NCI-H345 treated with DMSO at 0.1 percent for 48 hours (cell line): ENCODE measurements around the gene SETDB2.
A peak's percentile ranks its signal among the peaks of the same experiment; 100 is the strongest.

Source experiments
- DNase-seq: peaks from one replicate; lab custom pipeline; 2025; ENCODE audit not compliant: unreplicated experiment; lab: John Stamatoyannopoulos, UW

SETDB2 gene, protein sequence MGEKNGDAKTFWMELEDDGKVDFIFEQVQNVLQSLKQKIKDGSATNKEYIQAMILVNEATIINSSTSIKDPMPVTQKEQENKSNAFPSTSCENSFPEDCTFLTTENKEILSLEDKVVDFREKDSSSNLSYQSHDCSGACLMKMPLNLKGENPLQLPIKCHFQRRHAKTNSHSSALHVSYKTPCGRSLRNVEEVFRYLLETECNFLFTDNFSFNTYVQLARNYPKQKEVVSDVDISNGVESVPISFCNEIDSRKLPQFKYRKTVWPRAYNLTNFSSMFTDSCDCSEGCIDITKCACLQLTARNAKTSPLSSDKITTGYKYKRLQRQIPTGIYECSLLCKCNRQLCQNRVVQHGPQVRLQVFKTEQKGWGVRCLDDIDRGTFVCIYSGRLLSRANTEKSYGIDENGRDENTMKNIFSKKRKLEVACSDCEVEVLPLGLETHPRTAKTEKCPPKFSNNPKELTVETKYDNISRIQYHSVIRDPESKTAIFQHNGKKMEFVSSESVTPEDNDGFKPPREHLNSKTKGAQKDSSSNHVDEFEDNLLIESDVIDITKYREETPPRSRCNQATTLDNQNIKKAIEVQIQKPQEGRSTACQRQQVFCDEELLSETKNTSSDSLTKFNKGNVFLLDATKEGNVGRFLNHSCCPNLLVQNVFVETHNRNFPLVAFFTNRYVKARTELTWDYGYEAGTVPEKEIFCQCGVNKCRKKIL

DNA sequence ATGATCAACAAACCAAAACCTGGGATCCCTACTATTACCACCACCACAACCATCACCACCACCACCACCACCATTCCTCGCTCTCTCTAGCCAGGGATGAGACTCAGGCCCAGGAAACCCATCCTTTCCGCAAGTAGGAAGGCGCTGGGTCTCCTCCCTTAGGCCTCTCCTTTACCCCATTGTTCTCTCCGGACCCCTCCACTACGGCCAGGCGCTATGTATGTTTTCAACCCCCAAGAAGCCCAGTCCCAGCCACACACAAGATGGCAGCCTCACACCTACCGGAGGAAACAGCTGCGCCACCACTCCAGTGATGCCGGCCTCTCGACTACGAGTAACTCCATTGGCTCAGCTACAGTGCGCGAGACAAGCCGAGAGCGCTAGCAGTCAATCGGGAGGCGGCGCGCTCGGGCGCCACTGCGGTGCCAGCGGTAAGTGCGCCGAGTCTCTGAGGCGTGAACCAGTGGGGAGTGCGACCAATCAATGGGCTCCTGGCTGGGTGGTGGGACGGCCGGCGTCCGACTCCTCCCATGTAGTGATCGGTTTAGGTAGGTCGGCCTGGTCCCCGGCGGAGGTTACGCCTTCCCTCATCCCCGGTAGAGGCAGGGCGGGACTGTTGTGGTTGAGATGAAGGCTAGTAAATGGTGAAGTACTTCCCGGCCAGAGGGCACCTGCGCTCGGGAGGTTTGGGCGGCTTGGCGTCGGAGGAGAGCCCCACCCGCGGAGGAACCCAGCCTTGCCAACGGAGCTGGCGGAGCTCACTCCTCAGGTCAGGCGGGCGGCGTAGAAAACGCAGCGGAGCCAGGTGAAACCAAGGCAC, at the start of gene SETDB2, which contains the start of gene CAB39L:
Gene SETDB2, plus strand, starts transcription at position 571 of the 820 bp plus-strand sequence. CDS start 7,620 bp downstream, outside the sequence.
Gene CAB39L, minus strand, starts transcription at position 361 of the 820 bp plus-strand sequence. CDS start 61,154 bp downstream, outside the sequence.
- peak; percentile 49 for DNase-seq

DNA sequence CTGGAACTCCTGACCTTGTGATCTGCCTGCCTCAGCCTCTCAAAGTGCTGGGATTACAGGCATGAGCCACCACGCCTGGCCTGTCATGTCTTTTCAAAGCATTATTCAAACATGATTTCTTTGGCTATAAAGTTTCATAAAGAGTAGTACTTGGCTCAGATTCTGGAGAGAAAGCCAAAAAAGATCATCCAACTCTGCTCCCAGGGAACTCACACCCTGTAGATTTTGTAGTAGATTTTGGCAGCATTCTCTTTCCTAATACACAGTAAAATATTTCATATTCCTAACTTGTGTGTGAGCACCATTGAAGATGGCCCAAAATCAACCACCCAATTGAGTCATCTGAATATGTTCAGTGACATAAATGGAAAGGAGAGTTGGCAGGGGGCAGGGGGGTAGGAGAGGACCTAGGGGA, 48.6 kb upstream of the SETDB2 start:
- no peak for DNase-seq

DNA sequence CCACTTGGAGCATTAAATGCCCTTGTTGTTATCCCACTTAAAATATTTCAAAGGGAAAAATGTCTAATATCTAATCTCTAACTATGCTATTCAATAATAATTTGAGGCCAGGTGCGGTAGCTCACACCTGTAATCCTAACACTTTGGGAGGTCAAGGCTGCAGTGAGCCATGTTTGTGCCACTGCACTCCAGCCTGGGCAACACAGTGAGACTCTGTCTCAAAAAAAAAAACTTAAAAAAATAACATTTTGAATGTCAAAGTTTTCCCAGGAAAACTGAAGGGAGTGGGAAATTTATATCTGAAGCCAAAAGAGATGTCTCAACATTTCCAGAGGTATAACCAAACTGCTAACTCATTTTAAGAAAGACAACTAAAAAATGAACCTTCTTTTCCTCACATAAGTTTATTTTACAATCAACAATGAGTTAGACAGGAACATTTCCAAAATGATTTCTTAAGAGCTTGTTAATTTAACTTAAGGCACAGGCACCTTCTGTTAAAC, 48.1 kb upstream of the SETDB2 start:
- no peak for DNase-seq

DNA sequence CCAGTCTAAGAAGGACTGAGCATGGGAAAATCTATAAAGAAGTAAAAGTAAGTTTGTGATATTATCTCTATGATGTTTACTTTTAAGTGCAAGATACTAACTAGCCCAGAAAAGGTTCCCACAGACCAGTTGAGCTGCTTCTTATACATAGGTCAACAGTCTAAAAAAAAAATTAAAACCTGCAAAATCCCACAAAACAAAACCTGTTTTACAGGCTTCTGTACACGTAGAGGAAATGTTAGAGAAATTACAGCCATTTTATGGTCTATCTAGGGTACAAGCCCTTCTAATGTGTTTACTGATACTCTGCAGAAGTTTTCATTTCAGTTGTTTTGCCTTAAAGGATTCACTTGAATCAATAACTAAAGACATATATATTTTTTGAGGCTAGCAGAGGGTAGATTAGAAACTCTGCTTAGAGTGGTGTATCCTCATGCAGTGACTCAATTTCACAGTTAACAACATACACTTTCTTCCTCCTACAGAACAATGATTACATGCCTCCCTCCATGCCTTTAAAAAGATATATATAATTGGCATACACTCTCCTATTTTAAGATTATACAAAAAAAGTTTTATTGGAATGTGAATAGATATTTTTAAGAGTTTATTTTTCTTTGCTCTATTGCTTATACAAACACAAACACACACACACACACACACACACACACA, 44.1 kb upstream of the SETDB2 start:
- DNase-seq: no peak

DNA sequence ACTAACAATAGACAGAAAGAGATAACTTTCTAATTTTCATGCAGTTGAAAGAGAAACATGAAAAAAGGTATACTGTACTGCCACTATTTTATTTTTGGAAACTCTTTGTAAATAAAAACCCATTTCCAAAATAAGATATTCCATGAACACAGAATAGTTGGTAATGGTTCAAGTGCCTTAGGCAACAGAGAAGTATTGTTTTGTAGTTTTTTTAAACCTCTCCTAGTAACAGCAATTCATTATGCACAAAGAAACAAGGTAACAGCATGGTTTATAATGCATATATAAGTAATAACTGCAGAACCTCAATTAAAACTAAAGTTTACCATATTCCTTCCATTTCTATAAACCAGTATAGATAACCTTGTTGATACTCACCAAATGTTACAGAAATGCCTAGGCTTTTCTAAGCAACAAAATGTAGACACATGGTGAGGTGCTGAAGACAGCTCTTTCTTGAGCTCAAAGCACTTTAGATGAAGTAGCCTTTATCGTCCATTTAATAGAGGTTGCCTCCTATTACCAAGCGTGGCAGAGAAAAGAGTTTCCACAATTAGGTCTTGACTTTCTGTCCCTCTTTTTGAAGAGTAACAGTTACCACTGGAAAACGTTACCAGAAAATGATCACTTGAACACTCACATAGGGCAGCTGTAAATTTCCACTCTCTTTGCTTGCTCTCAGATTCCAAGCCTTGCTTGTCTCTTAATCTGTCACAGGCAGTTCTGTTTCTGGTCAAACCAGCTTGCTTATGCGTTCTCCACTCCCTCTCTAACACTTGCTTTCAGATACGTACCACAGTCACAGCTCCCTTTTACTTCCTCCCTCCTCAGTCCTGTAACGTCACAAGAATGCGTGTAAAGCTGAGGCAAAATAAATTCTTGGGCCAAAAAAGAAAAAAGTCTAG, 43.1 kb upstream of the SETDB2 start:
- no peak for DNase-seq

DNA sequence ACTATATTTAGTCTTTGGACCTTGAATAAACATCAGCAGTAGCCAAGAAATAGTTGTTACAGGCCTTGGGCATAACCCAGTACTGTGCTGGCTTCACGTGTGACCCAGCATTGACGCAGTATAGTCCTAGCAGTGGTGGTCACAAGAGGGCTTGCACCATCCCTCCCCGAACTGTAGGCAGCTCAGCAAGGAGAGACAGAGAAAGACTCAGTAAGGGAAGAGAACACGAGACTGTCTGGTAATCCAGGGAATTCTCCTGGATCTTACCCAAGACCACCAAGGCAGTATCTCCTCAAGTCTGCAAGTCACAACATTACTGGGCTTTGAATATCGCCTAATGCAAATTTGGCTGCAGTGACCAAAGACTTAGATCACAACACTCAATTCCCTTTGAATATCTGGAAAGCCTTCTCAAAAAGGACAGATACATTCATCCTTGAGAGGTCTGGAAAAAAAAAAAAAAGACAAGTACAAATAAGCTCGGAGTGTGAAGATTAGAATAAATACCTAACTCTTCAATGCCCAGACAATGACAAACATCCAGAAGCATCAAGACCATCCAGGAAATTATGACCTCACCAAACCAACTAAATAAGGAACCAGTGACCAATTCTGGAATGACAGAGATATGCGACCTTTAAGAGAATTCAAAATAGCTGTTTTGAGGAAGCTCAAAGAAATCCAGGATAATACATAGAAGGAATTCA, 39.9 kb upstream of the SETDB2 start:
- no peak for DNase-seq

DNA sequence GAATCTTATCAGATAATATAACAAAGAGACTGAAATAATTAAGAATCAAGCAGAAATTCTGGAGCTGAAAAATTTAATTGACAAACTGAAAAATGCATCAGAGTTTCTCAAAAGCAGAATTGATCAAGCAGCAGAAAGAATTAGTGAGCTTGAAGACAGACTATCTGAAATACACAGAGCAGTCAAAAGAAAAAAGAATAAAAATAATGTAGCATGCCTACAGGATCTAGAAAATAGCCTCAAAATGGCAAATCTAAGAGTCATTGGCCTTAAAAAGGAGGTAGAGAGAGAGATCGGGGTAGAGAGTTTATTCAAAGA, 39.4 kb upstream of the SETDB2 start:
- no peak for DNase-seq

DNA sequence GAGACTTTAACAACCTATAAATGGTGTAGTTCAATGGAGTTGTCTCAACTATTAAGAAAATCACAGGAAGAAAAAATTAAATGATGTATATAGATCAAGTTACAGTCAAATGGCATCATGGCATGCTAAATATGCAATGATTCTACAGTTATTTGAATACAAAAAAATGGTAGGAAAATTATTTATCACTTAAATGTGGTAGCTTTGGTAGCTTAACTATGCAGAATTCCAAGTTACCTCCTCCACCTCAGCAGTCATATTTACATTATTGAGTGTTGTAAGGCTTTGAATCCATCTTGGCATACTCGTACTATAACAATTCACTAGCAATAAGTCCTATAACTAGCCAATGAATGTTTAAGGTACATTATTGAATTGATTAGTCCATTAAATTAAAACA, 37.0 kb upstream of the SETDB2 start:
- DNase-seq: no peak

DNA sequence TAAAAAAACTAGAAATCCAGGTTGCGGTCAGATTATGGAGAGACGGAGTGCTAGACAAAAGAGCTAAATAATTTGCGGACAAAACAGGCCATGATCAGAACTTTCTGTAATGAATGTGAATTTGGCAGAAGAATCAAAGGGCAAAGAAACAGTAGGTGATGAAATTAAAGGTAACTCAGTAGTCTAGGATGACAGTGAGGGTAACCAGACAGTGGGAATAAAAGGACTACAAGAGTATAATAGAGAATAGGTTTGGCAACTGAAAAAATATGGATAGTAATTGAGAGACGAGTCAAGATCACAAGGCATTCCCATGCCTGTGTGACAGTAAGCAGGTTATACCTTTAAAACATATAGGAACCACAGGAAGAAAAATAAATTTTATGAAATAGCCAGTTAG, 36.1 kb upstream of the SETDB2 start:
- no peak for DNase-seq

DNA sequence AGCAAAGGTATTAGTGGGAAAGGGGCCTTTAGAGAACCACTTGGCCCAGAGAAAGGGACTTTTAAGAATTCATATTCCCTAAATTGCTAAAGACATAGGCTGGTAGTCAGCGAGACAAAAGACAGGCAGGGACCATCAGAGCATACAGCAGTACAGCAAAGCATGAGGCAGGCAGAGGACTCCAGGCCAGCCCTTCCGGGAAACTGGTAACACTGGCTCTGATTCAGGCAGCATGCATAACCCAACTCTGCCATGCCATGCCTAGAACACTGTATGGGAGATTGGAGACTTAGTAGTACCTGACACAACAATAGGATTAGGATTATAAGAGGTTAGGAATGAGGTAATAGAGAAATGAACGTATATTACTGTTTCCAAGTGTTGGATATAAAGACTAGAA, 35.1 kb upstream of the SETDB2 start:
- no peak for DNase-seq

DNA sequence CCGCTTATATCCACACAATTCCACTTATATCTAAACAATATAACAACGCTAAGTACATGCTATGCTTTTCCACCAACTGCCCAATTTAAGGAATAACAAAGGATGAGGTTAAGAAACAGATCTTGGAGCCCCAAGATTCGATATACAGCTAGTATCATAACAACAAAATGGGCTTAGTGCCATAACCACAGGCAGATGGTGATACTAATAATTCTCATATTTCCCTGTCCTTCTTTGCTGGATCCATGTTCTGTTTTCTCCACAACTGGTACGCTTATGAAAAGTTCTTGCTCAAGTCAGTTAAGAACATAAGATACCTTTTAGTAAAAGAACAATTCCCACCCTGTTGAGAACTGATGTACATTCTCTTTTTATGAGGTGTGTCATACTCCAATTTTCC, 34.1 kb upstream of the SETDB2 start:
- no peak for DNase-seq

DNA sequence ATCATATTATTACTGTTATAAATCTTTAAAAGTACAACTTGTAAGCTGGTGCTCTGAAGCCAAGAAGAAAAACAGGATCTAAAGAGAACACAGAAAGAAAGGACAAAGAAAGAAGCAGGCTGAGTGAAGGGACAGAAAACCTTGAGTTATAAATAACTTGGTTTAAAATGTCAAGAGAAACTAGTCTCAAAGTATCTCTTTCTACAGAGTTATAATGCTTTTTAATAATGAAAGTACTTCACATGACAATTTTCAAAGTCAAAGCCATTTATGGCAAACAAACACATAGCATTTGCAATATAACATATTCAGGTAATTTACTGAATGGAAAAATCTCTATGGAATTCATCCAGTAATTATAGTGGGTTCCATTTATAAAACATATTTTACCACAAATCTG, 33.6 kb upstream of the SETDB2 start:
- DNase-seq: no peak

DNA sequence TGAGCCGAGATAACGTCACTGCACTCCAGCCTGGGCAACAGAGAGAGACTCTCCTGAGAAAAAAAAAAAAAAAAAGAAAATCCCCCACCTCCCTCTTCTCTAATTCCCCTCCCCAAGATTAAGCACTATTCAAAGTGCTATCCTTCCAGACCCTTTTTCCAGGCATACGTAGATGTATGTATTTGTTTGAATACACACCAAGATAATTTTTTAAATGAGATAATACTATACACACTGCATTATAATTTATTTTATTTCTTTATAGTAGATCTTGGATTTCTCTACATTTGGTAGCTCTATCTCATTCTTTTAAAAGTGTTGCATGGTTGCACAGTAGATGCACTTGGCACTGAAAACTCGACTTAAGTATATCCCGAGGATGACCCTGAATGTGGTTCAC, 32.7 kb upstream of the SETDB2 start:
- no peak for DNase-seq

DNA sequence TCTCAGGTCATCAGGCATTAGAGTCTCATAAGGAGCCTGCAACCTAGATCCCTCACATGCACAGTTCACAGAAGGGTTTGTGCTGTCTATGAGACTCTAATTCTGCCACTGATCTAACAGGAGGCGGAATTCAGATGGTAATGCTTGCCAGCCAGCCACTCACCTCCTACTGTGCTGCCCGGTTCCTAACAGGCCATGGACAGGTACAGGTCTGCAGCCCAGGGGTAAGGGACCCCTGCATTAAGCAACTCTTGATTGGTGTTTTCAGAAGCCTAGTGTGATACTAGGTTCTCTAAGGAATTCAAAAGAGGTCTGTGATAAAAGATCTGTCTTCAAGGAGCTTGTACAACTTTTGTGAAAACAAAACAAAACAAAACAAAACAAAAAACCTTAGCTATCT, 31.3 kb upstream of the SETDB2 start:
- no peak for DNase-seq

DNA sequence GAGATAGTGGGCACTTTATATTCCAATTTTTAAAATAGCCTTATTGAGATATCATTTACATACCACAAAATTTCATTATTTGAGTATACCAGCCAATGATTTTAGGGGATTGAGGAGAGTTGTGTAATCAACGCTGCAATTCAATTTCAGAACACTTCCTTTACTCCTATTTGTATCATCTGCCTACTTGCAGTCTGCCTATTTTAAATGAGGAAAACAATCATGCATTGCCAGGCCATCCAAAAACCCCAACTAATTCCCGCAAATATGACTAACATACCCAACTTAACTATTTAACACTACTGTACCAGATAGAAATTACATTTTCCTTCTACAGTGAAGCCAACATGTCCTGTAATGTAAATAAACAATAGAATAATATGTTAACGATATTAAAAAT, 26.9 kb upstream of the SETDB2 start:
- DNase-seq: no peak

DNA sequence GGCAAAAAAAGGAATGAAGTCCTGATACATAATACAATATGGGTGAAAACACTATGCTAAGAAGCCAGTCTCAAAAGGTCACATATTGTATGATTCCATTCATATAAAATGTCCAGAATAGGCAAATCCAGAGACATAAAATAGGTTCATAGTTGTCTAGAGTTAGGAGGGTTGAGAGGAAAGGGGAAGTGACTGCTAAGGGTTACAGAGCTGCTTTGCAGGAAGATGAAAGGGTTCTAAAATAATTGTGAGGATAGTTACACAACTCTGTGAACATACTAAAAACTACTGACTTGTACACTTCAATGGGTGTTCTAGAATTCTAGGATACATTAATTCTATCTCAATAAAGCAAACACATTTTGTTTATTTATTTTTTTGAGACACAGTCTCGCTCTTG, 25.9 kb upstream of the SETDB2 start:
- no peak for DNase-seq

DNA sequence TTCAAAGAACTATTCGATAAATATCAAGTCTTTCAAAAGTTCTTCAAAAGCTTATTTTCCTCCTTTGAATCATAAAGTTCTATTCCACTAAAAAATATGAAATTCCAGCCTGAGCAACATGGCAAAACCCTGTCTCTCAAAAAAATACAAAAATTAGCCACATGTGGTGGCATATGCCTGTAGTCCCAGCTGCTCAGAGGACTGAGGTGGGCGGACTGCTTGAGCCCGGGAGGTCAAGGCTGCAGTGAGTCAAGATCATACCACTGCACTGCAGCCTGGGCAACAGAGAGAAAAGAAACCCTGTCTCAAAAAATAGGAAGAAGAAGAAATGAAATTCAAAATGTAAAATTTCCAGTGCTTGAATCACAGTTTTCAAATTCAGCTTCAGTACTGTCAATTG, 24.8 kb upstream of the SETDB2 start:
- DNase-seq: no peak

DNA sequence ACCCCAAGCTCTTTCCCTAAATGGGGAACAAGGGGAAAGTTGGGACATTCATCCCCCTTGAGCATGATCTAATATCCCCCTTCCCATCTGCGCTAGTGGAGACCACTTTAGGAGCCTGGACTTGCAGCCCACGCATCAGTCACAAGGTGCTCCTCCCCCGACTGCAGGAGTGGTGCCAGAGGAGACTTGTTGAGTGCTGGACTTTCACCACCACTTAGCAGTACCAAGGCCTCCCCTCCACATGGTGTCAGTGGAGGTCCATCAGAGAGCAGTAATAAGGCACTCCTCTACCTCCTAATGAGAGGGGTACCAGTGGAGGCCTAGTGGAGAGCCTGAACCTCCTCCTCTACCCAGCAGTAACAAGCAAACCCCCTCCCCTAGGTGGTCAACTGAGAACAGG, 22.7 kb upstream of the SETDB2 start:
- DNase-seq: no peak

DNA sequence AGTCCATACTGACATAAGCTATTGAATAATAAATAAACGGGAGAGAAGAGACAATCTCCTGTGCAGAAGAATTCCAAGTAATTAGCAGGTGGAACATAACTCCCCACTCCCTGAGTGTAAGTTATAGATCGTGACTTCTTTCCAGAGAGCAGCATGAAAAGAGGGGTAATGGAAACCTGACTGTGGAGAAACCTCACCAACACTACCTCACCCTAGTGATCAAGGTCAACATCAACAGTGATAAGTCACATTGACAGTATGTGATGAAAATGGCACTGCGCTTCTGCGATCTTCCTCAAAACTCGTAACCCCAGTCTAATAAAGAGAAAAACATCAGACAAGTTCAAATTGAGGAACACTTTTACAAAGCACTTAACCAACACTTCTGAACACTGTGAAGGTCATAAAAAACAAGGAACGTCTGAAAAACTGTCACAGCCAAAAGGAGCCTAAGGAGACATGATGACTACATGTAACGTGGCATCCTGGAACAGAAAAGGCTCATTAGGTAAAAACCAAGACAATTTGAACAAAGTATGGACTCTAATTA, 20.0 kb upstream of the SETDB2 start:
- no peak for DNase-seq
